WTC11 (cell line): ENCODE results near the gene SNX8. TPM values are rescaled to one million over a fixed set of nuclear protein-coding genes. Genes with fewer than 3 reads are reported as not detected.

Experiments
- ATAC-seq: fragments of 200-7000 bp; cut with Tn5 transposase; 2 replicates; pipeline ENCODE4 v1.10.0; 2021; ENCODE audit warnings: mild to moderate bottlenecking, moderate library complexity
- CTCF ChIA-PET: fragments of 300-600 bp; sonication (Branson Sonifier 250); formaldehyde crosslinking; loops from one replicate; lab custom pipeline; 2021; ENCODE audit warnings: antibody characterized with exemption; lab: Charles Lee
- POLR2A ChIA-PET: fragments of 350-600 bp; sonication (Branson Sonifier 250); formaldehyde crosslinking; loops from one replicate; lab custom pipeline; 2021; ENCODE audit warnings: antibody characterized with exemption; lab: Charles Lee
- DNase-seq: peaks from one replicate; pipeline ENCODE4 v3.0.0; 2021; ENCODE audit warnings: low spot score
- H3K27ac Mint-ChIP-seq: 2 replicates; pipeline ENCODE4 v1.8.0; 2021; ENCODE audit warnings: mixed read lengths
- H3K27me3 Mint-ChIP-seq: 2 replicates; pipeline ENCODE4 v1.8.0; 2021; ENCODE audit warnings: low read depth, mild to moderate bottlenecking, moderate library complexity, mixed read lengths
- H3K36me3 Mint-ChIP-seq: 2 replicates; pipeline ENCODE4 v1.8.0; 2021; ENCODE audit warnings: mixed read lengths
- H3K4me1 Mint-ChIP-seq: 2 replicates; pipeline ENCODE4 v1.8.0; 2022; ENCODE audit warnings: mixed read lengths
- H3K4me3 Mint-ChIP-seq: 2 replicates; pipeline ENCODE4 v1.8.0; 2021; ENCODE audit warnings: mild to moderate bottlenecking, moderate library complexity, mixed read lengths
- H3K9me3 Mint-ChIP-seq: 2 replicates; pipeline ENCODE4 v1.8.0; 2021; ENCODE audit warnings: mixed read lengths
- AFF4 ChIP-seq: sonication (generic); formaldehyde crosslinking; IDR thresholded peaks from 2 replicates; pipeline ENCODE4 v1.8.1; 2023; ENCODE audit warnings: mild to moderate bottlenecking, missing genetic modification reagents, borderline replicate concordance
- CDX4 ChIP-seq: fragments of 250-450 bp; sonication (Bioruptor Pico); IDR thresholded peaks from 2 replicates; pipeline ENCODE4 v1.9.0; 2021; ENCODE audit warnings: moderate library complexity, mild to moderate bottlenecking, inconsistent platforms, borderline replicate concordance
- E2F1 ChIP-seq: sonication (generic); formaldehyde crosslinking; IDR thresholded peaks from 2 replicates; pipeline ENCODE4 v1.8.0; 2022; ENCODE audit warnings: mild to moderate bottlenecking, missing genetic modification reagents
- NFE2L1 ChIP-seq: sonication (generic); formaldehyde crosslinking; IDR thresholded peaks from 2 replicates; pipeline ENCODE4 v1.8.1; 2023; ENCODE audit warnings: missing genetic modification reagents
- PRDM15 ChIP-seq: sonication (generic); formaldehyde crosslinking; IDR thresholded peaks from 2 replicates; pipeline ENCODE4 v1.8.0; 2022; ENCODE audit warnings: missing genetic modification reagents
- SMAD4 ChIP-seq: sonication (generic); formaldehyde crosslinking; IDR thresholded peaks from 2 replicates; pipeline ENCODE4 v1.8.0; 2022; ENCODE audit warnings: mild to moderate bottlenecking, missing genetic modification reagents
- TCF7 ChIP-seq: sonication (generic); formaldehyde crosslinking; IDR thresholded peaks from 2 replicates; pipeline ENCODE4 v1.8.0; 2022; ENCODE audit warnings: mild to moderate bottlenecking, low read depth, missing genetic modification reagents, moderate library complexity
- ZBTB21 ChIP-seq: sonication (generic); formaldehyde crosslinking; IDR thresholded peaks from 2 replicates; pipeline ENCODE4 v1.8.1; 2023; ENCODE audit warnings: mild to moderate bottlenecking, missing genetic modification reagents, borderline replicate concordance
- ZNF219 ChIP-seq: sonication (generic); formaldehyde crosslinking; IDR thresholded peaks from 2 replicates; pipeline ENCODE4 v1.8.0; 2023; ENCODE audit warnings: missing genetic modification reagents, mild to moderate bottlenecking, borderline replicate concordance
- ZNF281 ChIP-seq: sonication (generic); formaldehyde crosslinking; IDR thresholded peaks from 2 replicates; pipeline ENCODE4 v1.8.0; 2023; ENCODE audit warnings: mild to moderate bottlenecking, missing genetic modification reagents
- total RNA-seq: library from RNA; stranded (reverse); gene quantifications from 3 replicates; pipeline ENCODE4 v1.2.3, GENCODE V29; 2021
- TF ChIP-seq, protein P1 (sequence below): sonication (generic); formaldehyde crosslinking; IDR thresholded peaks from 2 replicates; pipeline ENCODE4 v1.8.0; 2023; ENCODE audit warnings: missing genetic modification reagents, mild to moderate bottlenecking, borderline replicate concordance
- TF ChIP-seq, protein P2 (sequence below): sonication (generic); formaldehyde crosslinking; IDR thresholded peaks from 2 replicates; pipeline ENCODE4 v1.8.0; 2022; ENCODE audit warnings: mild to moderate bottlenecking, missing genetic modification reagents

The SNX8 gene
- total RNA-seq, 1 experiment from 2014 or later = 50.8 TPM

- TF ChIP-seq, protein P1, sequence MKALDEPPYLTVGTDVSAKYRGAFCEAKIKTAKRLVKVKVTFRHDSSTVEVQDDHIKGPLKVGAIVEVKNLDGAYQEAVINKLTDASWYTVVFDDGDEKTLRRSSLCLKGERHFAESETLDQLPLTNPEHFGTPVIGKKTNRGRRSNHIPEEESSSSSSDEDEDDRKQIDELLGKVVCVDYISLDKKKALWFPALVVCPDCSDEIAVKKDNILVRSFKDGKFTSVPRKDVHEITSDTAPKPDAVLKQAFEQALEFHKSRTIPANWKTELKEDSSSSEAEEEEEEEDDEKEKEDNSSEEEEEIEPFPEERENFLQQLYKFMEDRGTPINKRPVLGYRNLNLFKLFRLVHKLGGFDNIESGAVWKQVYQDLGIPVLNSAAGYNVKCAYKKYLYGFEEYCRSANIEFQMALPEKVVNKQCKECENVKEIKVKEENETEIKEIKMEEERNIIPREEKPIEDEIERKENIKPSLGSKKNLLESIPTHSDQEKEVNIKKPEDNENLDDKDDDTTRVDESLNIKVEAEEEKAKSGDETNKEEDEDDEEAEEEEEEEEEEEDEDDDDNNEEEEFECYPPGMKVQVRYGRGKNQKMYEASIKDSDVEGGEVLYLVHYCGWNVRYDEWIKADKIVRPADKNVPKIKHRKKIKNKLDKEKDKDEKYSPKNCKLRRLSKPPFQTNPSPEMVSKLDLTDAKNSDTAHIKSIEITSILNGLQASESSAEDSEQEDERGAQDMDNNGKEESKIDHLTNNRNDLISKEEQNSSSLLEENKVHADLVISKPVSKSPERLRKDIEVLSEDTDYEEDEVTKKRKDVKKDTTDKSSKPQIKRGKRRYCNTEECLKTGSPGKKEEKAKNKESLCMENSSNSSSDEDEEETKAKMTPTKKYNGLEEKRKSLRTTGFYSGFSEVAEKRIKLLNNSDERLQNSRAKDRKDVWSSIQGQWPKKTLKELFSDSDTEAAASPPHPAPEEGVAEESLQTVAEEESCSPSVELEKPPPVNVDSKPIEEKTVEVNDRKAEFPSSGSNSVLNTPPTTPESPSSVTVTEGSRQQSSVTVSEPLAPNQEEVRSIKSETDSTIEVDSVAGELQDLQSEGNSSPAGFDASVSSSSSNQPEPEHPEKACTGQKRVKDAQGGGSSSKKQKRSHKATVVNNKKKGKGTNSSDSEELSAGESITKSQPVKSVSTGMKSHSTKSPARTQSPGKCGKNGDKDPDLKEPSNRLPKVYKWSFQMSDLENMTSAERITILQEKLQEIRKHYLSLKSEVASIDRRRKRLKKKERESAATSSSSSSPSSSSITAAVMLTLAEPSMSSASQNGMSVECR (CRISPR knock-in tag) = no peak
- no peak for TF ChIP-seq ZBTB21 (CRISPR knock-in tag)
- no peak for TF ChIP-seq AFF4 (CRISPR knock-in tag)
- TF ChIP-seq E2F1 (CRISPR knock-in tag) = no peak
- no peak for TF ChIP-seq TCF7 (CRISPR knock-in tag)
- no peak for TF ChIP-seq PRDM15 (CRISPR knock-in tag)
- no peak for TF ChIP-seq ZNF281 (CRISPR knock-in tag)
- no peak for TF ChIP-seq SMAD4
Measured at GRCh38 chr7:2211926-2212325, 102.3 kb downstream of the SNX8 start (continued).

DNA sequence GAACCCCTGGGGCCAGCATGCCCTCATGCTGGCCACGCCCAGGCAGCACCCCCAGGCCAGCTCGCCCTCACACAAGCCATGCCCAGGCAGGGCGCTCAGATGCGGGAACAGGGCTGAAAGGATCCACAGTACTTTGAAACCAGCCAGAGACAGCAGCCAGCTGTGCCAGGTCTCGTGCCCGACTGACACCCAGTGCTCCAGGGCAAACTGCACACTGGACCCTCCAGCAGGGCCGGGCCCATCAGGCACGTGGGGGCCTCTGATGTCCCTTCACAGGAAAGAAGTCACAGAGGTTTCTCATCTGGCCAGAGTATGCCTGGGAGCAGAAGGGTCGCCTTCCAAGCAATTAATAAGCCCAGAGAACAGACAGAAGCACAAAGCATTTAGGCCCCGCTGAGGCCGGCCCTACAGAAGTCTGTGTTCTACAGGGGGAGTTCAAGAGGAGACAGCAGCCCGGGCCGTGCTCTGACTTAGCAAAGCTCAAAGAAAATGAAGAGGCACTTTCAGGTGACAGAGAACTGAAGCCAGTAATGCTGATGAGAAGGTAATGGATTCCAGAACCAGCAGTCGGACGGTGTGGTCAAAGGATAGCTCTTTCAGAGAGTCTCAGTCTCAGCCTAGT, 102.9 kb downstream of the SNX8 start:
- ATAC-seq = no peak
- ChIA-PET POLR2A (no interaction called here), CTCF (interaction anchor here (0.6 to 0.8 kb wide), 3 partner anchors 80 to 328 kb away, joined by 3 to 4 read pairs (median 3); no protein-coding TSS in a partner anchor)
- peaks cover 6% of the 10 kb centered on the region for H3K9me3 Mint-ChIP-seq
- H3K4me3 Mint-ChIP-seq = no peak overlapping the region
- no peak for DNase-seq
- no peak overlapping the region for H3K27ac Mint-ChIP-seq
- H3K36me3 Mint-ChIP-seq = peaks cover 77% of the 10 kb centered on the region
- no peaks in the 10 kb centered on the region for H3K27me3 Mint-ChIP-seq
- H3K4me1 Mint-ChIP-seq = no peaks in the 10 kb centered on the region
- no peak for TF ChIP-seq PRDM15 (CRISPR knock-in tag)
- no peak for TF ChIP-seq CDX4 (CRISPR knock-in tag)
- TF ChIP-seq ZNF219 = no peak
- TF ChIP-seq, protein P2, sequence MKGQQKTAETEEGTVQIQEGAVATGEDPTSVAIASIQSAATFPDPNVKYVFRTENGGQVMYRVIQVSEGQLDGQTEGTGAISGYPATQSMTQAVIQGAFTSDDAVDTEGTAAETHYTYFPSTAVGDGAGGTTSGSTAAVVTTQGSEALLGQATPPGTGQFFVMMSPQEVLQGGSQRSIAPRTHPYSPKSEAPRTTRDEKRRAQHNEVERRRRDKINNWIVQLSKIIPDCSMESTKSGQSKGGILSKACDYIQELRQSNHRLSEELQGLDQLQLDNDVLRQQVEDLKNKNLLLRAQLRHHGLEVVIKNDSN (CRISPR knock-in tag) = no peak
- no peak for TF ChIP-seq NFE2L1
